ENCODE data around the gene PAX5. TPM values are rescaled to one million over a fixed set of nuclear protein-coding genes. Genes with fewer than 3 reads are reported as not detected.

The PAX5 gene
- total RNA-seq, 1 donor from 2014 or later, result 24.3 TPM

DNA sequence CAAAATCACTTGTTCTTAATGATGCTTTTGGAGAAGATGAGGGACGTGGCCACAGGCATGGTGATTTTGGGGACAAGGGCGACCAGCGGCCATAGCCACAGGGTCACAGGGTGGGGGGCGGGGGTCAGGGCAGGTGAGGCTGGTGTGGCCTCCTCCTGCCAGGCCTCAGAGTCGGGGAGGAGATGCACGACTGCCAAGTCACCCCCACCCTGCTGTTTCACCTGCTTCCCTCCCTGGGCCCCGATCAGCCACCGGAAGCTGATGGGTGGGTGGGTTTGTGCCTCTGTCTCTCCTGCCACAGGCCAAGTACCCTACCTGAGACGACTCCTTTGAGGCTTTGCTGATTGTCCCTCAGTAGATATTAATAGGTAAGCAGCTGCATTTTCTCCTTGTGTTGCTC lies 199.3 kb downstream of the PAX5 start:
- no peak for DNase-seq
- peaks cover 6% of the 10 kb centered on the region for H3K4me1 Mint-ChIP-seq (ENCODE audit: low read depth, unreplicated experiment)
- peaks cover 5% of the 10 kb centered on the region for H3K36me3 Mint-ChIP-seq (ENCODE audit: unreplicated experiment)
- H3K27ac Mint-ChIP-seq (ENCODE audit: unreplicated experiment), result no peak overlapping the region
- peaks cover 9% of the 10 kb centered on the region for H3K9me3 Mint-ChIP-seq (ENCODE audit: unreplicated experiment)
- no peaks in the 10 kb centered on the region for H3K27me3 Mint-ChIP-seq (ENCODE audit: unreplicated experiment)
- H3K4me3 Mint-ChIP-seq (ENCODE audit: unreplicated experiment), result no peak overlapping the region
- no peak for TF ChIP-seq CTCF (IDR thresholded peaks at IDR 0.05; ENCODE audit: partially characterized antibody, unreplicated experiment)

DNA sequence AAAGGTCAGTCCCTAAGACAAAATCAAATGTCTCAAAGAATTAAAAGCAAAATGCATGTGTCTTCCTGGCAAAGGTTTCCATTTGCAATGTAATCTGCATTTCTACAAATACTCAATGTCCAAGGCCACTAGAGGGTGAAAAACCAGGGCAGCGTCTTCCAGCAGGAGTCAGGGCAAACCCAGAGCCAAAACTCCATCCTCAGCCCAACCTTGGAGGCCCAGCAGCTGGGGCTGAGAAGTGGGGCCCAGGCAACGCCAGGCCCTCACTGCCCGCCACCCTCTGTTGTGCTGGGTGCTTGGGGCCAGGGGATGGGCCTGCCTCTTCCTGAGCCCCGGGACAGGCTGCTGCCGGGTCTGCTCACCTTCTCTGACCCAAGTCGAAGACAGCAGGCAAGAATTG lies 200.1 kb downstream of the PAX5 start:
- Mint-ChIP-seq H3K27me3 (ENCODE audit: unreplicated experiment) (no peaks in the 10 kb centered on the region), H3K4me3 (ENCODE audit: unreplicated experiment) (no peak overlapping the region), H3K9me3 (ENCODE audit: unreplicated experiment) (peaks cover 5% of the 10 kb centered on the region), H3K27ac (ENCODE audit: unreplicated experiment) (no peak overlapping the region), H3K4me1 (ENCODE audit: low read depth, unreplicated experiment) (peaks cover 6% of the 10 kb centered on the region), H3K36me3 (ENCODE audit: unreplicated experiment) (no peaks in the 10 kb centered on the region)
- DNase-seq, result no peak
- no peak for TF ChIP-seq CTCF (IDR thresholded peaks at IDR 0.05; ENCODE audit: partially characterized antibody, unreplicated experiment)

DNA sequence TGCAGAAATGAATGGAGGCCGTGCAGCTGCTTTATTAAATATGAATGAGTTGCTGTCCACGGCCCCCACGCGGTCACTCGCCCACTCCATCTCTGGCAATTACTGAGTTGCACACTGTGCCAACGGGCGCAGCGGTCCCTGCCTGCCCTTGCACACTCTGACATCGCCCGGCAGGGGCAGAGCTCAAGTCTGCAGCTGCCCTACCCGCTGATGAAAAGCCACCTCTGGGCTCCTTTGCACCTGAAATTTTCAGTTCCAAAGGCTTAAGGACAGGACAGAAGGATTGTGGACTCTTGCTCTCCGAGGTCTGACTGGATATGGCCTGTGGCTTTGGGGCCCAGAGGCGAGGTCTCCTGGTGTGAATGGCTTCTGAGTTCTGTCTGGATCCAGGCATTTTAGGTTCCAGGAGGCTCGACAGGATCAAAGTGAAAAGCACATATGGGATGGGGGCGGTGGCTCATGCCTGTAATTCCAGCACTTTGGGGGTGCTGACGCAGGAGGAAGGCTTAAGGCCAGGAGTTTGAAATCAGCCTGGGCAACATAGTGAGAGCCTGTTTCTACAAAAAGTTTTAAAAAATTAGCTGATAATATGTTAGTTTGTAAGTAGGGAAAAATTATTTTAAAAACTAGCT lies 201.8 kb downstream of the PAX5 start:
- Mint-ChIP-seq H3K36me3 (ENCODE audit: unreplicated experiment) (no peaks in the 10 kb centered on the region), H3K27ac (ENCODE audit: unreplicated experiment) (no peak overlapping the region), H3K27me3 (ENCODE audit: unreplicated experiment) (peaks cover 1% of the 10 kb centered on the region)

GRCh38 chr9:36831381-36832161 lies 202.5 kb downstream of the PAX5 start:
- H3K9me3 Mint-ChIP-seq (ENCODE audit: unreplicated experiment), result no peaks in the 10 kb centered on the region
- peaks cover 1% of the 10 kb centered on the region for H3K27me3 Mint-ChIP-seq (ENCODE audit: unreplicated experiment)
- H3K27ac Mint-ChIP-seq (ENCODE audit: unreplicated experiment), result no peak overlapping the region
- H3K4me1 Mint-ChIP-seq (ENCODE audit: low read depth, unreplicated experiment), result peaks cover 6% of the 10 kb centered on the region
- no peaks in the 10 kb centered on the region for H3K36me3 Mint-ChIP-seq (ENCODE audit: unreplicated experiment)
- H3K4me3 Mint-ChIP-seq (ENCODE audit: unreplicated experiment), result no peak overlapping the region
- TF ChIP-seq CTCF (IDR thresholded peaks at IDR 0.05; ENCODE audit: partially characterized antibody, unreplicated experiment), result no peak
- DNase-seq, result no peak

More for the DNA sequence above, 201.8 kb downstream of the PAX5 start:
- Mint-ChIP-seq H3K9me3 (ENCODE audit: unreplicated experiment) (no peaks in the 10 kb centered on the region), H3K4me3 (ENCODE audit: unreplicated experiment) (no peak overlapping the region), H3K4me1 (ENCODE audit: low read depth, unreplicated experiment) (peaks cover 6% of the 10 kb centered on the region)
- no peak for TF ChIP-seq CTCF (IDR thresholded peaks at IDR 0.05; ENCODE audit: partially characterized antibody, unreplicated experiment)
- DNase-seq, result no peak

DNA sequence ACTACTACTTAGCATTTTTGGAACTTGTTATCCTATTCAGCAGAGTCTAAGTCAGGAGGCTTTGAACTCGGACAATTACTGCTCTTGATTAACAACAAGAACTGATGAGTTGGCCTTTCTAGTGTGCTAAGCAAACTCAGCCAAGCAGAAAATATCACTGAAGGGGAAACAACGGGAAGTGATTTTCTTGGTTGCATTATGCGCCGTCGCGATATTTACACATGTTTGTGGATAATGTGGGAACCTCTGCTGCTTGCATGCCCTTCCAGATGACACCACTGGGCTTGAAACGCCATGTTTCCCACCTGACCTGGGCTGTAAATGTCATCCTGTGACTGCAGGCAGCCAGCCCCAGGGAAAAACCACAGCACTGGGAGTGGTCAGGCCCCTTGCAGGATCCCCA lies 205.5 kb downstream of the PAX5 start:
- H3K4me3 Mint-ChIP-seq (ENCODE audit: unreplicated experiment), result no peak overlapping the region
- DNase-seq, result no peak
- H3K4me1 Mint-ChIP-seq (ENCODE audit: low read depth, unreplicated experiment), result peaks cover 4% of the 10 kb centered on the region
- peaks cover 1% of the 10 kb centered on the region for H3K27me3 Mint-ChIP-seq (ENCODE audit: unreplicated experiment)
- no peak overlapping the region for H3K27ac Mint-ChIP-seq (ENCODE audit: unreplicated experiment)
- H3K9me3 Mint-ChIP-seq (ENCODE audit: unreplicated experiment), result no peaks in the 10 kb centered on the region
- no peak for TF ChIP-seq CTCF (IDR thresholded peaks at IDR 0.05; ENCODE audit: partially characterized antibody, unreplicated experiment)
- no peaks in the 10 kb centered on the region for H3K36me3 Mint-ChIP-seq (ENCODE audit: unreplicated experiment)
